ENCODE results near the gene SNRNP200. TPM values are rescaled to one million over a fixed set of nuclear protein-coding genes. Genes with fewer than 3 reads are reported as not detected.

SNRNP200 gene
- total RNA-seq, 1 experiment from 2014 or later, result 115 TPM

GRCh38 chr2:96249654-96250053, 55.7 kb downstream of the SNRNP200 start:
- Mint-ChIP-seq H3K4me3 (ENCODE audit: unreplicated experiment) (no peak overlapping the region), H3K4me1 (ENCODE audit: insufficient read depth, unreplicated experiment) (peaks cover 6% of the 10 kb centered on the region), H3K27ac (ENCODE audit: low read depth, unreplicated experiment) (no peak overlapping the region), H3K36me3 (ENCODE audit: insufficient read depth, unreplicated experiment) (peaks cover 32% of the 10 kb centered on the region), H3K9me3 (ENCODE audit: unreplicated experiment) (no peaks in the 10 kb centered on the region), H3K27me3 (ENCODE audit: insufficient read depth, unreplicated experiment) (no peaks in the 10 kb centered on the region)
- BruUV-seq (replicated peaks), result no TSS peak
- intact Hi-C loops (cut with micrococcal nuclease), result no loop called here
- ChIA-PET CTCF (no interaction called here), POLR2A (interaction anchor here (1.6 kb wide), 1 partner anchor 10 kb away, joined by 5 read pairs; no protein-coding TSS in a partner anchor)
- no peak for DNase-seq (ENCODE audit: unreplicated experiment)
- TF ChIP-seq, protein P1, sequence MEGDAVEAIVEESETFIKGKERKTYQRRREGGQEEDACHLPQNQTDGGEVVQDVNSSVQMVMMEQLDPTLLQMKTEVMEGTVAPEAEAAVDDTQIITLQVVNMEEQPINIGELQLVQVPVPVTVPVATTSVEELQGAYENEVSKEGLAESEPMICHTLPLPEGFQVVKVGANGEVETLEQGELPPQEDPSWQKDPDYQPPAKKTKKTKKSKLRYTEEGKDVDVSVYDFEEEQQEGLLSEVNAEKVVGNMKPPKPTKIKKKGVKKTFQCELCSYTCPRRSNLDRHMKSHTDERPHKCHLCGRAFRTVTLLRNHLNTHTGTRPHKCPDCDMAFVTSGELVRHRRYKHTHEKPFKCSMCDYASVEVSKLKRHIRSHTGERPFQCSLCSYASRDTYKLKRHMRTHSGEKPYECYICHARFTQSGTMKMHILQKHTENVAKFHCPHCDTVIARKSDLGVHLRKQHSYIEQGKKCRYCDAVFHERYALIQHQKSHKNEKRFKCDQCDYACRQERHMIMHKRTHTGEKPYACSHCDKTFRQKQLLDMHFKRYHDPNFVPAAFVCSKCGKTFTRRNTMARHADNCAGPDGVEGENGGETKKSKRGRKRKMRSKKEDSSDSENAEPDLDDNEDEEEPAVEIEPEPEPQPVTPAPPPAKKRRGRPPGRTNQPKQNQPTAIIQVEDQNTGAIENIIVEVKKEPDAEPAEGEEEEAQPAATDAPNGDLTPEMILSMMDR (IDR thresholded peaks at IDR 0.05; ENCODE audit: unreplicated experiment), result no peak

DNA sequence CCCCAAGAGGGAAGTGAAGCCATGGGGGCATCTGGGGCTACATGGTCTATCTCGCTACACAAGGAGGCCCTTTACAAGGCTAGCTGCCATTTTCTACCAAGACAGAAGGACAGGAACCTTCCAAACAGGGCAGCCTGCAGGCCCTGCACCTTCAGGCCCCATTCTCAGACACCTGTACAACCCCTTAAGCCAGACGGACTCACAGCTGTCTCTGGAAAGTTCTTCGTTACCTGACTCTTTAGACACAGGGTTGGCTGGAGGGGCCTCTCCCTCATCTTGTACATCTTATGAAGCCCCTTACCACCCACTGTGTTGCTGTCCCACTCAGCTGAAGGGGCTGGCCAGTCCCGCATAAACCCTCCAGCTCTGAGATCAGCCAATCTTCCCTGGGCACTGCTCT, 56.7 kb downstream of the SNRNP200 start:
- H3K4me1 Mint-ChIP-seq (ENCODE audit: insufficient read depth, unreplicated experiment), result peaks cover 6% of the 10 kb centered on the region
- no peak for DNase-seq (ENCODE audit: unreplicated experiment)
- intact Hi-C loops (cut with micrococcal nuclease), result no loop called here
- TF ChIP-seq, protein P1 (IDR thresholded peaks at IDR 0.05; ENCODE audit: unreplicated experiment), result no peak
- H3K36me3 Mint-ChIP-seq (ENCODE audit: insufficient read depth, unreplicated experiment), result peaks cover 31% of the 10 kb centered on the region
- no peaks in the 10 kb centered on the region for H3K27me3 Mint-ChIP-seq (ENCODE audit: insufficient read depth, unreplicated experiment)
- POLR2A ChIA-PET, result interaction anchor here (1.1 kb wide), 2 partner anchors 11 to 14 kb away, joined by 3 read pairs; no protein-coding TSS in a partner anchor
- H3K4me3 Mint-ChIP-seq (ENCODE audit: unreplicated experiment), result no peak overlapping the region
- CTCF ChIA-PET, result no interaction called here
- no TSS peak for BruUV-seq (replicated peaks)
- no peak overlapping the region for H3K27ac Mint-ChIP-seq (ENCODE audit: low read depth, unreplicated experiment)
- H3K9me3 Mint-ChIP-seq (ENCODE audit: unreplicated experiment), result no peaks in the 10 kb centered on the region

DNA sequence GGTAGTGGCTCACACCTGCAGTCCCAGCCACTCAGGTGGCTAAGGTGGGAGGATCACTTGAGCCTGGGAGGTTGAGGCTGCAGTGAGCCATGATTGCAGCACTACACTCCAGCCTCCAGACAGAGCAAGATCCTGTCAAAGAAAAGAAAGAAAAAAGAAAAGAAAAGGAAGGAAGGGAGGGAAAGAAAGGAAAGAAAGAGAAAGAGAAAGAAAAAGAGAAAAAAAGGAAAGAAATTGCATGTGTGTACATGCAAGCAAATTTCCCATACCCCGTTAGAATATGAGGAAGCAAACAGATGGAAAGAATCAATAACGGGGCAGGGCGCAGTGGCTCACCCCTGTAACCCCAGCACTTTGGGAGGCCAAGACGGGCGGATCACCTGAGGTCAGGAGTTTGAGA, 57.5 kb downstream of the SNRNP200 start:
- POLR2A ChIA-PET, result interaction anchor here (1.1 to 2.1 kb wide), 3 partner anchors 12 to 15 kb away, joined by 3 to 11 read pairs (median 4); no protein-coding TSS in a partner anchor
- DNase-seq (ENCODE audit: unreplicated experiment), result no peak
- TF ChIP-seq, protein P1 (IDR thresholded peaks at IDR 0.05; ENCODE audit: unreplicated experiment), result no peak
- Mint-ChIP-seq H3K4me3 (ENCODE audit: unreplicated experiment) (no peak overlapping the region), H3K9me3 (ENCODE audit: unreplicated experiment) (no peaks in the 10 kb centered on the region), H3K27ac (ENCODE audit: low read depth, unreplicated experiment) (no peak overlapping the region), H3K4me1 (ENCODE audit: insufficient read depth, unreplicated experiment) (peaks cover 6% of the 10 kb centered on the region), H3K27me3 (ENCODE audit: insufficient read depth, unreplicated experiment) (no peaks in the 10 kb centered on the region), H3K36me3 (ENCODE audit: insufficient read depth, unreplicated experiment) (peaks cover 29% of the 10 kb centered on the region)
- intact Hi-C loops (cut with micrococcal nuclease), result loop anchor here (2.0 kb wide), 1 partner anchor 29 kb away; no protein-coding TSS in a partner anchor
- CTCF ChIA-PET, result no interaction called here
- BruUV-seq (replicated peaks), result no TSS peak

- Mint-ChIP-seq H3K9me3 (ENCODE audit: unreplicated experiment) (no peaks in the 10 kb centered on the region), H3K4me3 (ENCODE audit: unreplicated experiment) (no peak overlapping the region), H3K27ac (ENCODE audit: low read depth, unreplicated experiment) (no peak overlapping the region), H3K27me3 (ENCODE audit: insufficient read depth, unreplicated experiment) (no peaks in the 10 kb centered on the region), H3K4me1 (ENCODE audit: insufficient read depth, unreplicated experiment) (peaks cover 6% of the 10 kb centered on the region), H3K36me3 (ENCODE audit: insufficient read depth, unreplicated experiment) (peaks cover 21% of the 10 kb centered on the region)
- DNase-seq (ENCODE audit: unreplicated experiment), result no peak
- intact Hi-C loops (cut with micrococcal nuclease), result loop anchor here (2.0 kb wide), 1 partner anchor 28 kb away; no protein-coding TSS in a partner anchor
- TF ChIP-seq, protein P1 (IDR thresholded peaks at IDR 0.05; ENCODE audit: unreplicated experiment), result no peak
- ChIA-PET CTCF (interaction anchor here (0.7 to 1.0 kb wide), 3 partner anchors 9 to 405 kb away, joined by 3 read pairs; no protein-coding TSS in a partner anchor), POLR2A (interaction anchor here (1.3 to 2.1 kb wide), 3 partner anchors 9 to 14 kb away, joined by 4 to 11 read pairs (median 5); no protein-coding TSS in a partner anchor)
- BruUV-seq (replicated peaks), result no TSS peak
These were observed 58.3 kb downstream of the SNRNP200 start for GRCh38 chr2:96247009-96247408.
